Measurements from ENCODE around the gene SLC17A9. TPM values are rescaled to one million over a fixed set of nuclear protein-coding genes. Genes with fewer than 3 reads are reported as not detected.
A peak's percentile ranks its signal among the peaks of the same experiment; 100 is the strongest.

SLC17A9 gene
- polyA plus RNA-seq, 10 donors, result 0.62 to 2.9 (median 1.1) TPM

GRCh38 chr20:62938105-62938888, 14.2 kb upstream of the SLC17A9 start, which contains the start of gene GID8:
Gene GID8 (plus strand): TSS chr20:62938147. CDS start chr20:62941503, 3,356 bp downstream.
- DNase-seq, result peak; percentile 30 to 82 (median 59)

GRCh38 chr20:62940875-62941274, 11.6 kb upstream of the SLC17A9 start:
- no peak for DNase-seq

- no peak for DNase-seq
These were observed 10.7 kb upstream of the SLC17A9 start for GRCh38 chr20:62941792-62942191.

- no peak for DNase-seq
These were observed 10.1 kb upstream of the SLC17A9 start for GRCh38 chr20:62942456-62942855.

- DNase-seq, result no peak
These were observed 9.1 kb upstream of the SLC17A9 start for GRCh38 chr20:62943396-62943795.

GRCh38 chr20:62944184-62944583, 8.3 kb upstream of the SLC17A9 start:
- no peak for DNase-seq

- no peak for DNase-seq
These were observed 7.8 kb upstream of the SLC17A9 start for GRCh38 chr20:62944746-62945145.

- DNase-seq, result no peak
These were observed 6.7 kb upstream of the SLC17A9 start for GRCh38 chr20:62945771-62946339.

- DNase-seq, result no peak
These were observed 5.6 kb upstream of the SLC17A9 start for GRCh38 chr20:62946918-62947317.

GRCh38 chr20:62947532-62948300, 4.8 kb upstream of the SLC17A9 start:
- DNase-seq, result no peak

- DNase-seq, result no peak
These were observed 3.2 kb upstream of the SLC17A9 start for GRCh38 chr20:62949153-62949821.

- DNase-seq, result no peak
These were observed 2.5 kb upstream of the SLC17A9 start for GRCh38 chr20:62949962-62950361.

- no peak for DNase-seq
These were observed 1.8 kb upstream of the SLC17A9 start for GRCh38 chr20:62950741-62951140.

GRCh38 chr20:62951143-62951895, 1.2 kb upstream of the SLC17A9 start:
- DNase-seq, result no peak

- DNase-seq, result no peak
These were observed 575 bp upstream of the SLC17A9 start for GRCh38 chr20:62951896-62952372.

GRCh38 chr20:62952968-62953838, 694 bp downstream of the SLC17A9 start:
- no peak for DNase-seq

GRCh38 chr20:62953839-62954703, 1.6 kb downstream of the SLC17A9 start:
- DNase-seq, result peak; percentile 33 to 89 (median 64)

GRCh38 chr20:62955519-62956386, 3.2 kb downstream of the SLC17A9 start:
- DNase-seq, result no peak
